Measurements from ENCODE around the gene PTF1A.

The PTF1A gene

DNA sequence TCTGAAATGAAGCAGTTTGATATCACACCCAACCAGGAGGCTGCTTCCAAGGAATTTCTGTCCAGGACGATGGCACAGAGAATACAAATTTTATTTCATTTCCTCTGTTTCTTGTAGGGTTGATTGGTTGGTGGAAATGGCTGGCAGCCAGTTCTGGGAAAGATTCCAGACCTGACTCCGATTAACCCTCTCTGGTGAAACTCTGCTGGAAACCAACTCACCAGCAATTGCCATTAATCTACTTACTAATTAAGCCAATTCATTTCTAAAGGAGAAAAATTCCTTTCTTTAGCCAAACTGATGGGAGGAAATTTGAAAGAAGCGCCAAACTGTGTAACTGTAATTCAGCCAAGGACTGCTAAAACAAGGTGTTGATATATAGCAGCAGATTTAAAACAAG, 10.7 kb downstream of the PTF1A start:
- TF ChIP-seq, protein P1, sequence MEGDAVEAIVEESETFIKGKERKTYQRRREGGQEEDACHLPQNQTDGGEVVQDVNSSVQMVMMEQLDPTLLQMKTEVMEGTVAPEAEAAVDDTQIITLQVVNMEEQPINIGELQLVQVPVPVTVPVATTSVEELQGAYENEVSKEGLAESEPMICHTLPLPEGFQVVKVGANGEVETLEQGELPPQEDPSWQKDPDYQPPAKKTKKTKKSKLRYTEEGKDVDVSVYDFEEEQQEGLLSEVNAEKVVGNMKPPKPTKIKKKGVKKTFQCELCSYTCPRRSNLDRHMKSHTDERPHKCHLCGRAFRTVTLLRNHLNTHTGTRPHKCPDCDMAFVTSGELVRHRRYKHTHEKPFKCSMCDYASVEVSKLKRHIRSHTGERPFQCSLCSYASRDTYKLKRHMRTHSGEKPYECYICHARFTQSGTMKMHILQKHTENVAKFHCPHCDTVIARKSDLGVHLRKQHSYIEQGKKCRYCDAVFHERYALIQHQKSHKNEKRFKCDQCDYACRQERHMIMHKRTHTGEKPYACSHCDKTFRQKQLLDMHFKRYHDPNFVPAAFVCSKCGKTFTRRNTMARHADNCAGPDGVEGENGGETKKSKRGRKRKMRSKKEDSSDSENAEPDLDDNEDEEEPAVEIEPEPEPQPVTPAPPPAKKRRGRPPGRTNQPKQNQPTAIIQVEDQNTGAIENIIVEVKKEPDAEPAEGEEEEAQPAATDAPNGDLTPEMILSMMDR (IDR thresholded peaks at IDR 0.05; ENCODE audit: low read depth, low read length), result no peak
- peaks cover 19% of the 10 kb centered on the region for H3K27me3 ChIP-seq (ENCODE audit: insufficient read depth, low read depth, severe bottlenecking)
- no peaks in the 10 kb centered on the region for H3K36me3 ChIP-seq
- no peak overlapping the region for H3K27ac ChIP-seq
- no peak for DNase-seq
- H3K4me3 ChIP-seq (ENCODE audit: low read depth, low read length), result no peak overlapping the region
- no peaks in the 10 kb centered on the region for H3K9me3 ChIP-seq (ENCODE audit: severe bottlenecking)

DNA sequence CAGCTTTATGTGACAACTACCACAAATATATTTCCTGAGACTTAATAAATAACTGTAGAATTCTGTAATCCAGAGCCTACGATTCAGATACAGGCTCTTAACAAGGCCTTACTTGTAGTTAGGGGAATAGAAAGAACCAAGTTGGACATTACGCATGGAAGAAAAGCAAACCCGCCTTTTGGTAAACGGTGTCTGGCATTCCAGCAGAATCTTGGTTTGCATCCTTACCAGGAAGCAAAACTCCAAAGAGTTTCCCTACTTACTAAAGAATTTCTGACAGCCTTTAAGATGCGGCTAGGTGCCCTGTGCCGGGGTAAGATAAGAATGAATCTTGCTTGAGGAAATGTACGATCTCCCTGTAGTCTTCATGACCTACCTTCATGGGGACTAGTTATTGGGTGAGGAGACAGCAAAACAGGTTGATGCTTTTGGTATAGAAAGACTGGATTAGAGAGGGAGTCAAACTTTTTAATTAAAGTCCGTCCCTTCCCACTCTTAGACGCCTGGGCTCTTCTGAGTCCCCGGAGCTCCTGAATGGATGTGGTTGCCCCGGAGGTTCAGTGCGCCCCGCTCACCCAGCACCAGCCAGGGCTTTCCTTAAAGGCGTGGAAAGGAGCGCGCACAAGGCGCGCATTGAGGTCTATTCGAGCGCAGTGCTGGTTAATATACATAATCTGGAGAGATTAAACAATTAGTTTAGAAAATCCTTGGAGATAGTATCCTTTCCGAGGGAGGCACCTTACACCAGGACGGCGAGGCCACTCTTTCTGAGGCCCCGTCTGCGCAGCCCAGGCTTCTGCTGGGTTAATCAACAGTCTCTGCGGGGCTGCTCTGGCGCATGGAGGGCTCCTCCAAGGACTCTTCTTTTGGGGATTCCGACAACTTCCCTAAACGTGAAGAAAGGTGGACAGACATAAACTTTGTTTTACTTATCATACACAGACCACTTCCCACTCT, 11.5 kb downstream of the PTF1A start:
- Histone ChIP-seq H3K27ac (no peak overlapping the region), H3K4me3 (ENCODE audit: low read depth, low read length) (no peak overlapping the region), H3K36me3 (no peaks in the 10 kb centered on the region), H3K9me3 (ENCODE audit: severe bottlenecking) (no peaks in the 10 kb centered on the region), H3K27me3 (ENCODE audit: insufficient read depth, low read depth, severe bottlenecking) (peaks cover 12% of the 10 kb centered on the region)
- TF ChIP-seq, protein P1 (IDR thresholded peaks at IDR 0.05; ENCODE audit: low read depth, low read length), result no peak
- DNase-seq, result no peak

DNA sequence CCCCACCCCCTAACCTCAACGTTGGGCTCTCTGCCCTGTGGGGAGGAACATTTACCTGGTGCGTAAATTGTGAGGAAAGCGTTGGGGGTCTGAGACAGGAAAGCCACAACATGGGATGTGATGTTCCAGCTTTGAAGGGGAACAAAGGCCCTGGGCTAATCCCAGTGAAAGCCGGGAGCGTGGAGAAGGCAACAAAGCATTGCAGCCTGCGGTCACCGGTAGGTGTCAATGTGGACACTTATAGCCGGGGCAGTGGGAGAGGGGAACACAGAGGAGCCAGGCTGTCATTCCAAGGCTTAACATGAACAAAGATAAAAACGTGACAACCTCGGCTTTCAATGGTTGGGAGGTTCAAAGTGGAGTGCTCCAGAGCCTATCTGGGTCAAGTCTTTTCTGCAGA, 12.7 kb downstream of the PTF1A start:
- H3K27me3 ChIP-seq (ENCODE audit: insufficient read depth, low read depth, severe bottlenecking), result peaks cover 3% of the 10 kb centered on the region
- H3K4me3 ChIP-seq (ENCODE audit: low read depth, low read length), result no peak overlapping the region
- DNase-seq, result no peak
- TF ChIP-seq, protein P1 (IDR thresholded peaks at IDR 0.05; ENCODE audit: low read depth, low read length), result no peak
- no peaks in the 10 kb centered on the region for H3K36me3 ChIP-seq
- H3K27ac ChIP-seq, result no peak overlapping the region
- no peaks in the 10 kb centered on the region for H3K9me3 ChIP-seq (ENCODE audit: severe bottlenecking)

DNA sequence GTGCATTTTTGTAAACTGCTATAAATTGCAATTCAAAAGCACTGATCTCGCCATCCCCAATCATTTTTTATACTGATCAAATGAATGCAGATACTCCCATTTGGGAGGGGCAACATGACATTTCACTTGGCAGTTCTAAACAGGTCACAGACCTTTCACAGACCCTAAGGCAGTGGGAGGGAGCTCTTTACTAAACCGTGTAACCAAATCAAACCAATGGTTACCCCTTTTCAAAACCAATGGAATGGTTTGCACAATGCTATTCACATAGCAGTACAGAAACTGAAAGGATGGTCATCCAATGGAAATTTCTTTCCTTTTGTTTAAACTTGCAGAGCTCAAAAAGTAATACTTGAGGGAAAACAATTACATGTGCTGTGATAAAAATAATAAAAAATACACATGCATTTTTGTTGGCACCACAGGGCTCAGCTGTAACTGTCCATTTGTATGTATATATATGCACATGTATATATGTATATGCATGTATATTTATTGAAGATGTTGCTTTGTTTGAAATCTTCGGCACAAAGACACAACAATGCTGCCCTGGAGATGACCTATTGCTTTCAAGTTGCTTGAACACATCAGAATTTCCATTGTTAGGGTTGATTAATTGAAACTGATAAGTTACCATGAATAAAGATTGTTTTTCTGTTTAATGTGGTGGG, 14.0 kb downstream of the PTF1A start:
- no peaks in the 10 kb centered on the region for H3K27me3 ChIP-seq (ENCODE audit: insufficient read depth, low read depth, severe bottlenecking)
- H3K27ac ChIP-seq, result no peak overlapping the region
- no peaks in the 10 kb centered on the region for H3K36me3 ChIP-seq
- no peaks in the 10 kb centered on the region for H3K9me3 ChIP-seq (ENCODE audit: severe bottlenecking)
- H3K4me3 ChIP-seq (ENCODE audit: low read depth, low read length), result no peak overlapping the region
- TF ChIP-seq, protein P1 (IDR thresholded peaks at IDR 0.05; ENCODE audit: low read depth, low read length), result no peak
- no peak for DNase-seq

DNA sequence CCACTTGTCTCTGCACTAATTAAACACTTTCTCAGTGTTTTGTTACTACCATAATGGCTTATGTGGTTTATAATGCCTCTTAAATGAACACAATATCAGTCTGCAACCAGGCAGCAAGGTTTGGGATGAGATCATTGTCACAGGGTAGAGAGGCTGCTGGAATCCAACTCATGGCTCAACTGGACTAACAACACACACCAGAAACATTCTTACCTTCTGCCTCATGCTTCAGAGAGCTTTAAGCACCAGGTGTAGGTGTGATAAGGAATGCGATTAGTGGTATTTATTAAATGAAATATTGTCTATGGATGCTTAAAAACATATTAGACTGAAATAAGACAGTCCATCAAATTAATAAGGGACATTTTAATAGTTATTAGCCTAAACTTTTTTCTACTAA, 25.4 kb downstream of the PTF1A start:
- TF ChIP-seq, protein P1 (IDR thresholded peaks at IDR 0.05; ENCODE audit: low read depth, low read length), result no peak

More for the DNA sequence above, 25.4 kb downstream of the PTF1A start:
- Histone ChIP-seq H3K36me3 (no peaks in the 10 kb centered on the region), H3K27me3 (ENCODE audit: insufficient read depth, low read depth, severe bottlenecking) (no peaks in the 10 kb centered on the region), H3K4me3 (ENCODE audit: low read depth, low read length) (no peak overlapping the region), H3K27ac (no peak overlapping the region), H3K9me3 (ENCODE audit: severe bottlenecking) (no peaks in the 10 kb centered on the region)
- DNase-seq, result no peak

All from WERI-Rb-1 (cell line).